HUES48 (cell line): ENCODE measurements around the gene NAPB.
"Not testable (repeated sequence)": the region's sequence is repeated elsewhere in the genome, so short reads cannot be mapped to it uniquely, and the experiment has no call there.

Source experiments
- H3K27ac ChIP-seq: one replicate; pipeline ENCODE4 v1.7.0; 2013; ENCODE audit warnings: low read depth, low read length, inconsistent platforms
- H3K27me3 ChIP-seq: 2 replicates; pipeline ENCODE4 v1.6.1; 2013; ENCODE audit warnings: mild to moderate bottlenecking, low read length; ENCODE audit not compliant: control insufficient read depth, insufficient read depth
- H3K36me3 ChIP-seq: 2 replicates; pipeline ENCODE4 v1.6.1; 2013; ENCODE audit warnings: low read length; ENCODE audit not compliant: control insufficient read depth, insufficient read depth
- H3K4me1 ChIP-seq: 2 replicates; pipeline ENCODE4 v1.6.1; 2013; ENCODE audit warnings: mild to moderate bottlenecking, low read length; ENCODE audit not compliant: control insufficient read depth, insufficient read depth
- H3K4me3 ChIP-seq: 2 replicates; pipeline ENCODE4 v1.5.1; 2013; ENCODE audit warnings: mild to moderate bottlenecking, low read depth, low read length
- H3K9ac ChIP-seq: 2 replicates; pipeline ENCODE4 v1.6.1; 2013; ENCODE audit warnings: mild to moderate bottlenecking, low read depth, low read length, moderate library complexity
- H3K9me3 ChIP-seq: 2 replicates; pipeline ENCODE4 v1.6.1; 2013; ENCODE audit warnings: low read length; ENCODE audit not compliant: control insufficient read depth, insufficient read depth

The NAPB gene

DNA sequence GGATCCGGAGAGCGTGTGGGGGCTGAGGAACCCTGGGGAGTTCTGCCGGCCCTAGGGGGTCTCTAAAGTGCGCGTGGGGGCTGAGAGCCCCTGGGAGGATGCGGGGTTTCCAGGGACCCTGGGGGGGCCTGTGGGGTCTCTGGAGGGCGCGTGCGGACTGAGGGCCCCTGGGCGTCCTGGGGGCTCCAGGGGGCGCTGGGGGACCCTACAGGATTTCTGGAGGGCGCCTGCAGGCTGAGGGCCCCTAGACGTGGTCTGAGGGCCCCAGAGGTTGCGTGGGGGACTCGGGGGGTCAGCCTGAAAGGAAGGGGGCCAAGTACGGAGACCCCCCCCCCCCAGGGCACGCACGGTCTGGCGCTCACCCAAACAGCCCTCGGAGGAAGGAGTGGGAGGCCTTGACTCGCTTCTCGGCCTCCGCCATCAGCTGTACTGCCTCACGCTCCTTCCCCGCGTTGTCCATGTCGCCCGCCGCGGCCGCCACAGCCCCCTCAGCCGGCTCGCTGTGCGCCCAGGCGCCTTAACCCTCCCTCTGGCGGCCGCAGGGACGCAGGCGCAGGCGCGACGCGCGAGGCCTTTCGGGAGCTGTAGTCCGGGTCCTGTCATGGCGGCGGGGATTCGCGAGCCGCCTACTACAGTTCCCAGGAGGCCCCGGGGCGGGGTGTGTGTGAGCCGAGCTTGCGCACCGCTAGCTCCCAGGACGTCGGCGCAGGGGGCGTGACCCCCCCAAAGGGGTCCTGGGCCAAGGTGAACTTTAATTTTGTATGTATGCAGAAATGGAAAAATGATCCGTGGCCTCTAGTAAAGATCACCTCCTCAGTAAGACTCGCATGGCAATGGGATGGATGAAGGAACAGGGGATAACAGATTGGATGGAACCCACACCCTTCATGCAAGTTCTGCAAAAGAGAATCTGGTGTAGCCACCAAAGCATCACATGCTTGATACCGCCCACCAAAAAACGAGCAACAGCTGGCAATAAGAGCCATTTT lies at the start of gene NAPB:
Gene NAPB, minus strand, starts transcription at position 546 of the 989 bp plus-strand sequence. Its CDS starts 86 bp downstream, at position 460.
- H3K9ac ChIP-seq = peak within 1 kb of the TSS; percentile 57; the same call in 1 of the 2 replicates
- peak within 1 kb of the TSS; percentile 29 for H3K27ac ChIP-seq
- no peaks in the 10 kb centered on the region for H3K36me3 ChIP-seq
- H3K4me3 ChIP-seq = peak within 1 kb of the TSS; percentile 96
- H3K27me3 ChIP-seq = no peaks in the 10 kb centered on the region
- H3K9me3 ChIP-seq = no peaks in the 10 kb centered on the region
- peaks cover 9% of the 10 kb centered on the region; the same call in 1 of the 2 replicates for H3K4me1 ChIP-seq

DNA sequence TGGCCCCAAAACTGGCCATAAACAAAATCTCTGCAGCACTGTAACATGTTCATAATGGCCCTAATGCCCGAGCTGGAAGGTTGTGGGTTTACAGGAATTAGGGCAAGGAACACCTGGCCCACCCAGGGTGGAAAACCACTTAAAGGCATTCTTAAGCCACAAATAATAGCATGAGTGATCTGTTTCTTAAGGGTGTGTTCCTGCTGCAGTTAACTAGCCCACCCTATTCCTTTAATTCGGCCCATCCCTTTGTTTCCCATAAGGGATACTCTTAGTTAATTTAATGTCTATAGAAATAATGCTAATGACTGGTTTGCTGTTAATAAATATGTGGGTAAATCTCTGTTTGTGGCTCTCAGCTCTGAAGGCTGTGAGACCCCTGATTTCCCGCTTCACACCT lies 45.7 kb upstream of the NAPB start:
- not testable (repeated sequence) for H3K4me3 ChIP-seq, H3K27me3 ChIP-seq, H3K36me3 ChIP-seq, H3K9ac ChIP-seq, H3K27ac ChIP-seq
- peaks cover 11% of the 10 kb centered on the region for H3K4me1 ChIP-seq
- peaks cover 39% of the 10 kb centered on the region for H3K9me3 ChIP-seq

DNA sequence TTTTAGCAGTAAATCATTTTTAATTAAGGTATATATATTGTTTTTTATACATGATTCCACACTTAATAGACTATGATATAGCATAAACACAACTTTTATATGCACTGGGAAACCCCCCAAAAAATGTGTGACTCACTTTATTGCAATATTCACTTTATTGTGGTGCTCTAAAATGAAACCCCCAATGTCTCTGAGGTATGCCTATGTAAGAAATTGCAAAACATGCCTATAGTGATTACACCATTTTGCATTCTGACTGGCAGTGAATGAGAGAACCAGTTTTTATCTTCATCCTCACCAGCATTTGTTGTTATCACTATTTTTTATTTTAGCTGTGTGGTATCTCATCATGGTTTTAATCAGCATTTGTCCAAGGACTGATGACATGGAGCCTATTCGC lies 39.9 kb upstream of the NAPB start:
- Histone ChIP-seq H3K27me3 (no peaks in the 10 kb centered on the region), H3K4me1 (no peaks in the 10 kb centered on the region), H3K27ac (no peak overlapping the region), H3K9me3 (peaks cover 20% of the 10 kb centered on the region), H3K4me3 (no peak overlapping the region), H3K36me3 (no peaks in the 10 kb centered on the region), H3K9ac (no peak overlapping the region)

DNA sequence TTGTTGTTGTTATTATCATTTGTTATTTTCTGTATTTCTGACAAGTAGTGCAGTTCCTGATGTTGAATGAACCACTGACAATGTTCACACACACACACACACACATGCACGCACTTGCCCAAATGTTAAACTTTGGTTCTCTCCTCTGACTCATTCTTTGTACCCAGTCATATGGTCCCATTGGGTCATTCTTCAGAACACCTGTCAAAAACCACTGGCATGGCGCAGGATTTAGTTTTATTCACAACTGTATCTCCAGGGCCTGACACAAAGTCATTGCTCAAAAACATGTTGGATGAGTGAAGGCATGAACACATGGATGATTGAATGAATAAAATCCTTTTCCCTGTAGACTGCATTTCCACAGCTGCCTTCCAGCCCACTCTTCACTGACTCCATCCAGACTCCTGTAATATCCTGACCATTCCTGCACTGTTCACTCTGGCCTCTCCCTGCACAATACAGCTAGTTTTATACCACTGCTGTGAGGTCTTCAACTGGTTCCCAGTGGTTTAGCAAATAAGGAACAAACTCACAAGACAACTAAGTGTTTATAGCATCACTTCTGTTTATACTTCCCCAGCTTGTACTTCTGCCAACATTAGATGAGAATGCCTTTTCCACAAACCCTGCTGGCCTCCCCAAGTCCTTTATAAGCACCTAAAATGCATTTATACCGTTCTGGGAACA lies 38.3 kb upstream of the NAPB start:
- H3K4me3 ChIP-seq = no peak overlapping the region
- no peak overlapping the region for H3K27ac ChIP-seq
- peaks cover 8% of the 10 kb centered on the region for H3K9me3 ChIP-seq
- no peaks in the 10 kb centered on the region for H3K4me1 ChIP-seq
- no peak overlapping the region for H3K9ac ChIP-seq
- H3K27me3 ChIP-seq = no peaks in the 10 kb centered on the region
- no peaks in the 10 kb centered on the region for H3K36me3 ChIP-seq

DNA sequence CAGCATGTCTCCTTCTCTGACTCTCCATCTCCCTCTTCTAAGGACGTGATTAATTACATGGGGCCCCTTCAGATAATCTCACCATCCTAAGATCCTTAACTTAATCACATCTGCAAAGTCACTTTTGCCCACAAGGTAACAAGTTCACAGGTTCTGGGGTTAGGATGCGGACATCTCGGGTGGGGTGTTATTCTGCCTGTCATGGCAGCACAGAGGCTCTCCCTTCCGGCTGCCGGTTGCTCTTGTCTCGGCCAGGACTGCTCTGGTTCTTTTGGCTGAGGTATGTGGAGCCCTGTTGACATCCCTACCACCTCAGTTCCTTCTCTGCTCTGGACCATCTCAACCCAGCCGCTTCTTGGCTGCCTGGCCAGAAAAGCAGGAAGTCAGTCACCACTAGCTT lies 35.6 kb upstream of the NAPB start:
- no peak overlapping the region for H3K4me3 ChIP-seq
- H3K36me3 ChIP-seq = no peaks in the 10 kb centered on the region
- no peaks in the 10 kb centered on the region for H3K9me3 ChIP-seq
- H3K27ac ChIP-seq = no peak overlapping the region
- H3K4me1 ChIP-seq = no peaks in the 10 kb centered on the region
- H3K9ac ChIP-seq = no peak overlapping the region
- H3K27me3 ChIP-seq = no peaks in the 10 kb centered on the region

DNA sequence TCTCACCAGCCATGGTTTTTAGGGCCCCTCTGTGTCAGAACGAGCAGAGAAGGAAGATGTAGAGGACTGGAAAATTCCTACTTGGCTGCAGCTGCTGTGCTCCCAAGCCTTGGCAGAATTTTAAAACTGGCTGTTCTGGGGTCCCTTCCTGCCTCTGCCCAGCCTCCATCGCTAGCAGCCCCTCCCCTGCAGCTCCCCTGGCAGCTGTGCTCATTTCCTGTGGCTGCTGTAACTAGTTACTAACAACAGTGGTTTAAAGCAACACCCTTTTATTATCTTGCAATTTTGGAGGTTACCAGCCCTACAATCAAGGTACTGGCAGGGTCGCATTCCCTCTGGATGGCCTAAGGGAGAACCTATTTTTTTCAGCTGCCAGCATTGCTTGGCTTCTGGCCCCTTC lies 35.1 kb upstream of the NAPB start:
- no peak overlapping the region for H3K9ac ChIP-seq
- no peaks in the 10 kb centered on the region for H3K36me3 ChIP-seq
- no peaks in the 10 kb centered on the region for H3K9me3 ChIP-seq
- H3K27ac ChIP-seq = no peak overlapping the region
- no peaks in the 10 kb centered on the region for H3K4me1 ChIP-seq
- H3K27me3 ChIP-seq = no peaks in the 10 kb centered on the region
- no peak overlapping the region for H3K4me3 ChIP-seq

DNA sequence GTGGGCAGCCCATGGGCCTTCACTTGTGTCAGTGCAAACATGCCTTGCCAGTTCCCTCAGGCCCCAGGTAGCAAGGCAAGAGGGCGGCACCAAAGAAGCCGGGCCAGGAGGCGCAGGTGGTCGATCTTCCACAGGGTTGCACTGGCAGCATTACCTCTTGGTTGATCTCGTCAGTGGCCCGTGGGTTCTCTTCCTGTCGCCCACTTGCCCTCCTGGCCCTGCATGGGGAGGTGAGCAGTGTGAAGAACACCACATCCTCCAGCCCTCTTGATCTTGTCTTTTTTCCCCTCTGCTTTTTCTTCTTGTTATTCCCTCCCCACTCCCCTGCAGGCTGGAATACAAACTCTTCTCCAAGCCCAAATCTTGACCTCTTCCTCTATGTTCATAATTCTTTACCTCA lies 34.4 kb upstream of the NAPB start:
- H3K27ac ChIP-seq = no peak overlapping the region

DNA sequence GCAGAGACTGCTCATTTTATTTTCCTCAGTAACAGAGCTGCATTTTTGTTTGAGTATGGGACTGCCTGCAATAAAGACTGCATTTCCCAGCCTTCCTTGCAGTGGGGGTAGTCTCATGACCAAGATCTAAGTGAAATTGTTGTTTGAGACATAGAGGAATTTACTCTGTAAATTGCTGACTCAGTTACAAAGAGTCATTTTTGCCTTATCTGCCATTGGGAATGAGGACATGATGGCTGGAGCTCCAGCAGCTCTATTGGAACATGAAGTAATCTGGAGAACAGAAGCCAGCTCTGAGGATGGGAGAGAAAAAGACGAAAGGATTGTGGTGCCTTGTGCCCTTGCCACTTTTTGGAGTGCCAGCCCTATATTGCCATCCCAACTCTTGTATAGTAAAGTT lies 33.5 kb upstream of the NAPB start:
- Histone ChIP-seq H3K27ac (no peak overlapping the region), H3K27me3 (no peaks in the 10 kb centered on the region), H3K4me3 (no peak overlapping the region)

More for the DNA sequence above, 34.4 kb upstream of the NAPB start:
- no peak overlapping the region for H3K9ac ChIP-seq
- H3K36me3 ChIP-seq = no peaks in the 10 kb centered on the region
- no peak overlapping the region for H3K4me3 ChIP-seq
- no peaks in the 10 kb centered on the region for H3K27me3 ChIP-seq
- H3K4me1 ChIP-seq = no peaks in the 10 kb centered on the region
- H3K9me3 ChIP-seq = no peaks in the 10 kb centered on the region

DNA sequence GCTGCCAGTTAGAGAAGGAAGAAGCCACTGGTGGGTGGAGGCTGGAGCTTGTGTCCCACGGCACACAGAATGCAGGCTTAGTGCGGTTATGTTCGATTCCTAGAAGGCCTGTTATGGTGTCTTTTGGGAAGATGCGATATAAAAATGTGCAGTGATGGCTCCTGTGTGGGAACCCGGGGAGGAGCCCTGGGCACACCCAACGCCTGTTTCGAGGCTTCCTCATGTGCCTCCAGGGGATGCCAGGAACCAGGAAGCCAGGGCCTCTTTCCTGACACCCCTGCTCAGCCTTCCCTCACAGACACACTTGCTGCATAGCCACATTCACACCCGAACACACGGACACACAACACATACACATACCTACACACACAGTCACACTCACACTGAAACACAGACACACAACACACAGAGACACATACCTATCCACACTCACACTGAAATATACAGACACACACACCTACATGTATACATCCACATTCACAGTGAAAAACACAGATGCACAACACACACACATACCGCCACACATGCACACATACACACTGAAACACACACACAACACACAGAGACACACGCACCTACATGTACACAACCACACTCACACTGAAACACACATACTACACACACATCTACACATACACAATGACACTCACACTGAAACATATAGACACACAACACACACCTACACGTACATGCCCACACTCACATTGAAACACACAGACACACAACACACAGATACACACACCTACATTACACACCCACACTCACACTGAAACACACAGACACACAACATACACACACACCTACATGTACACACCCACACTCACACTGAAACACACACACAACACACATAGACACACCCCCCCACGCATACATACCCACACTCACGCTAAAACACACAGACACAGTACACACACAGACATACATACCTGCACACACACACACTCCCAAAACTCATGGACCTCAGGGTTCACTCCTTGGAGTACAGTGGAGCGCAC lies 32.6 kb upstream of the NAPB start:
- Histone ChIP-seq H3K4me1 (no peaks in the 10 kb centered on the region), H3K4me3 (no peak overlapping the region), H3K36me3 (no peaks in the 10 kb centered on the region), H3K27me3 (no peaks in the 10 kb centered on the region), H3K9me3 (no peaks in the 10 kb centered on the region), H3K9ac (no peak overlapping the region), H3K27ac (no peak overlapping the region)

More for the DNA sequence above, 33.5 kb upstream of the NAPB start:
- Histone ChIP-seq H3K9me3 (no peaks in the 10 kb centered on the region), H3K9ac (no peak overlapping the region), H3K4me1 (no peaks in the 10 kb centered on the region), H3K36me3 (no peaks in the 10 kb centered on the region)

DNA sequence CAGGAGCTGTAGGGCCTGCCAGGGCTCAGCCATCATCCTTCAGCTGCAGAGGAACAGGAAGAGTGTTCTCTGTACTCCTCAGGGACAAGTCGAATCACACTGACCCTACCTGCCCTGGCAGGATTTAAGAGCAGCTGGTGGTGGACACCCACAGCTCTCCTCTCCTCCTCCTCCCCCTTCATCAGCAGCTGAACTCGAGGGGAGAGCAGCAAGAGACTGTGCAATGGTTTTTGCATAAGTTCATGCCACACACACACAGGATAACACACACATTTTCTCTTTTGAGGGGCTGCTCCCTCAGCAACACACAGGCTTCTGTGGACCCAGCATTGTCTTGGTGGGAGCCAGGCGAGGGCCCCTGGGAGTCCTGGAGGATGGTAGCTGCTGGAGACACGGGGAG lies 31.5 kb upstream of the NAPB start, which contains the start of gene CST11:
Gene CST11, minus strand, starts transcription at position 101 of the 400 bp plus-strand sequence. Its CDS starts 65 bp downstream, at position 36.
- H3K36me3 ChIP-seq = no peaks in the 10 kb centered on the region
- H3K27ac ChIP-seq = no peak within 1 kb of the TSS
- no peaks in the 10 kb centered on the region for H3K27me3 ChIP-seq
- no peaks in the 10 kb centered on the region for H3K9me3 ChIP-seq
- H3K4me3 ChIP-seq = no peak within 1 kb of the TSS
- H3K4me1 ChIP-seq = no peaks in the 10 kb centered on the region
- no peak within 1 kb of the TSS for H3K9ac ChIP-seq
